ENCODE measurements around the gene GDPD3.
"Not testable (repeated sequence)": the region's sequence is repeated elsewhere in the genome, so short reads cannot be mapped to it uniquely, and the experiment has no call there.

GDPD3 gene

DNA sequence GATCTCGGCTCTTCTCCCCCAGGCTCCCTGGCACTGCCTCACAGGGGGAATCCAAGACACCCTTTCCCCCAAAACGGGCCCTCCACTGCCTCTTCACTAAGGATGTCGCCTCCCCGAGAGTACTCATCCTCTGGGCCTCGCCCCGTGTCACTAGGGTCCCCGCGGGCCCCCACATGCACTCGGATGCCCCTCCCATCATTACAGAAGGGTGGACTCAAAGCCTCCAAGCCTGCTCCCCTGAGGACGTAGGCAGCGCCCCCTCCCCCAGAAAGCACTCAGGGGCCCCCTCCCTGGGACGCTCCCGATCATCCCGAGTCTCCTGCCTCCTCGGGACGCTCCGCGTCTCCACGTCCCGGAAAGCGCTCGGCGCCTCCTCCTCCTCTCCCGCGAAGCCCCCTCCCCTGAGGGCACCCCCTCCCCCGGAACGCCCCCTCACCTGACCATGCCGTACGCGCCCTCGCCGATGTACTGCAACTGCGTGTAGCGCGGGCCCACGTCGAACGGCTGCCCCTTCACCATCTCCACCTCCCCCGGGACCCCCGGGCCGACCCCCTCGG, 9.3 kb upstream of the GDPD3 start:
- peak; percentile 6 for DNase-seq

DNA sequence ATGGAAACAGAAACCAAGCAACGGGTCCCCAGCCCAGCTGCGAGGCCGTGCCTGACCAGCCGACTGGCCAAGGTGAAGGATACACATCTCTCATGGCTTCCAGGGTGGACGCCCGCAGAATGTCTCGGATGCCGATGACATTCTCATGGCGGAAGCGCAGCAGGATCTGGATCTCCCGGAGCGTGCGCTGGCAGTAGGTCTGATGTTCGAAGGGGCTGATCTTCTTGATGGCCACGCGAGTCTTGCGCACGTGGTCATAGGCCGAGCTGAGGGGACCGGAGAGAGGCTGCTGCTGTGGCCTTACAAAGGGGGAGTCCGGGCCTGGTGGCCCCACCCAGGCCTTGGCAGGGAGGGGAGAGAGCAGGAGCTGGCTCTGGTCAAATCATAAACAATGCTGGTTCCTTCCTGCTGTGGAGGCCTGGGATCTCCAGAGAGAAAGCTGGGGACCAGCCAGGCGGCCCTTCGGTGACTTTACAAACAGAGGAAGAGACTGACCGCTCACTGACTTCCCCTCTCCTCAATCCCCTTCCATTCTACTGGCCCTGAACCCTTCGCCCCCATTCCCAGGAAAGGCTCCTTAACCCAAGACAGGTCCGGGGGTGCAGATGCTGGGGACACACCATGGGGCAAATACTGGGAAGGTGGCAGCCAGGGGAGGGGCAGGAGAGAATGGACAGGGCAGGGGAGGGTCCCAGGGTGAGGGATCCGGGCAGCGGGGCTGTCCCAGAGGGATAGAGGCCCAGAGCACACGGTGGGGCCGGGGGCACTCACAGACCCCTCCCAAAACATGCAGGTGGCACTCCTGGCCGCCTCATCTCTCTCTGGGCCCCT, 8.6 kb upstream of the GDPD3 start:
- DNase-seq, result no peak

GRCh38 chr16:30120340-30121105, 7.2 kb upstream of the GDPD3 start:
- no peak for DNase-seq

- no peak for DNase-seq
These were observed 6.1 kb upstream of the GDPD3 start for GRCh38 chr16:30119428-30119827.

GRCh38 chr16:30117768-30118167, 4.4 kb upstream of the GDPD3 start:
- DNase-seq, result no peak

GRCh38 chr16:30116291-30117207, 3.2 kb upstream of the GDPD3 start:
- no peak for DNase-seq

GRCh38 chr16:30115238-30115637, 1.9 kb upstream of the GDPD3 start:
- no peak for DNase-seq

- not testable (repeated sequence) for DNase-seq
These were observed 1.5 kb upstream of the GDPD3 start for GRCh38 chr16:30114833-30115232.

DNA sequence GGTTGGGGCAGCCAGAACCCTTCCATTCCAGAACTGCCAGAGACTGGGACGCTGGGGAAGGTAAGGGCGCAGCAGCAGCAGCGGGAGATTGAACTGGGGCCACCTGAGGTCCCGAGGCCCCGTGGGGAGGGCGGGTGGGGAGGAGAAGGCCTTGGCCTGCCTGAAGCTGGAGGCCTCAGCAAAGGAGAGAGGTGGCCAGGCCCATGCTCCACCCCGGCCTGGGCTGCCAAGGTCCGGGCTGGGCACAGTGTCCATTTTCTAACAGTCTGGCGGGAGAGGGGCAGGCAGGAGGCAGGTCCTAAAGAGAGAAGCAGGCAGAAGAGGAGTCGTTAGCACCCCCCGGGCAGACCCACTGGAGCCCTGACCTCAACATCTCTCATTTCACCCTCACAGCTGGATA, 1.1 kb upstream of the GDPD3 start:
- no peak for DNase-seq

DNA sequence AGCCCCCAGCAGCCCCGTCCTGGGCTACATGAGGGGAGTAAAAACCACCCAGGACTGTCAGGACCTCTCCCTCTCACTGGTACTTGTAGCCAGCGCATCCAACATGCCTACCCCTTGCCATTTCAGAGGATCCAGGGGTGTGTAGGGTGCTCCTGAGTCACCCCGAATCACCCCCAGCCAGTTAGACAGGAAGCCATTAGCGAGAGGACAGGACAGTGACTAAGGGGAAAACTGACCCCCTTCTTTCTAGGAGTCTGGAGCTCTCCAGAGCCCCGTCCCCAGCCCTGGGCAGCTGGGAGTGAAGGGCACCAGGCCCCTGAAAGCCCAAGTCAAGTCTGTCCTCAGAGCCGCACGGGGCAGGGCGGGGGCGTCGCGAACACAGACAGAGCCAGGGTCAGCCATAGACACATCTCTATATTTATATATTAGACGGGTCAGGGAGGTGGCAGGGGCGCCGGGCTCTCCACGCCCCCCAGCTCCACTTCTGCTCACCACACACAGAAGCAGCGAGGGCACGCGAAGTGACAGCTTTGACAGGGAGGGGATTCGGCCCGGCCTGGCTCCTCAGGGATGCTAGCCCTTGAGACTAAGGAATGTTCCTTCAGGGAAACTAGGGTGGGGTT, 485 bp upstream of the GDPD3 start:
- DNase-seq, result no peak

DNA sequence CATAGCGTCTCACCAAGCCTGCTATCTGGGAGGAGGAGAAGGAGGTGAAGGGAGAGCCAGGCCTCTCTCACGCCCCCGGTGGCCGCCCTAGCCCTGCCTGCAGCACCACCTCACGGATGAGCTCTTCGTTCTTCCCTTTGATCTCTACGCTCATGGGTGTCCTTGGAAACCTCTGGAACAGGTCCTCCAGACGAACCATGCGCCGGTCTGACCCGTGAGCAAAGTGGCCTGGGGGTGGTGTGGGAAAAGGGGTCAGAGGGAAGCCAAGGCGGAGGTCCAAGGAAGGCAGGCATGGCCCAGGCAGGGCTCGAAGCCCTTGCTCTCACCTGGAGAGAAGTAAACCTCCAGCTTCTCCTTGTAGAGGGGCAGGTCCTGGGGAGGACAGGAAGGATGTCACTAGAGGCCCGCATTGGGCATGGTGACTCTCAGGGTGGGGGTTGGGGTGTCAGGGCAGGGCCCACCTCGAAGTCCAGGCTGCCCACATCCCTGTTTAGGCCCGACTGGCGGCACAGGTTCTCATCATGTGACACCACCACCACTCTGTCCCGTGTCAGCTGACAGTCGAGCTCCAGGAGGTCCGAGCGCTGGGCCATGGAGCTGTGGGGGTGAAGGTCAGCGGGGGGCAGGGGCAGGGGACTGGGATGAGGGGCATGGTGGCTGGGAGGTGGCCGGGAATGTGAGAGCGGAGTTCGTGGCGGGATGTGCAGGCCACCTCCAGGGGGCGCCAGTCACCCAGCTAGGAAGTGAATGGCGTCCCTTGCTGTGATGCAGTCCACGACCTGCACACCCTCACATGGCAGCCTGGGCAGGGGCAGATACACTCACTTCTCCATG, 923 bp downstream of the GDPD3 start:
- DNase-seq, result peak; percentile 44

- DNase-seq, result peak; percentile 30
These were observed 2.7 kb downstream of the GDPD3 start for GRCh38 chr16:30110661-30111060.

GRCh38 chr16:30108059-30108850, 5.1 kb downstream of the GDPD3 start:
- DNase-seq, result no peak

- no peak for DNase-seq
These were observed 8.8 kb downstream of the GDPD3 start for GRCh38 chr16:30104492-30104891.

DNA sequence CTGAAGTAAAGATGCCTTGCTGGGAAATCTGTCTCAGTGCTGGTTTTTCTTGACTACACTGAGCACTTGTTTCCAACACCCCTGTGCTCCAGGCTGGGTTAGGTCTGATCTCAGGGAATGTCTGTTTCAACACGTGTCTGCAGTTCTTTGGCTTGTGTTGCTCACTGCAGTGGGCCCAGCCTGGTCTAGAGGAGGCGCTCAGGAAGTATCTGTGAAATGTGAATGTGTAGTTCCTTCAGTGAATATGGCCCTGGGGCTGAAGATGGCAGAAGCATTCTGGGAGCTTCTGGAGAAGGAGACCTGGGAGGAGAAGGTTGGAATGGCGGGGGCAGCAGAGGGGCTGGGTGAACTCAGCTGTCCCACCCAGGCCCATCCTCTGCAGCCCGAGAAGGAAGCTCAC, 9.2 kb downstream of the GDPD3 start:
- no peak for DNase-seq

- no peak for DNase-seq
These were observed 16.3 kb downstream of the GDPD3 start for GRCh38 chr16:30096862-30097563.

GRCh38 chr16:30096105-30096861, 17.1 kb downstream of the GDPD3 start, which contains the start of gene YPEL3:
YPEL3 (minus strand) TSS chr16:30096213; CDS start chr16:30095482, 731 bp downstream.
- DNase-seq, result peak; percentile 85

DNA sequence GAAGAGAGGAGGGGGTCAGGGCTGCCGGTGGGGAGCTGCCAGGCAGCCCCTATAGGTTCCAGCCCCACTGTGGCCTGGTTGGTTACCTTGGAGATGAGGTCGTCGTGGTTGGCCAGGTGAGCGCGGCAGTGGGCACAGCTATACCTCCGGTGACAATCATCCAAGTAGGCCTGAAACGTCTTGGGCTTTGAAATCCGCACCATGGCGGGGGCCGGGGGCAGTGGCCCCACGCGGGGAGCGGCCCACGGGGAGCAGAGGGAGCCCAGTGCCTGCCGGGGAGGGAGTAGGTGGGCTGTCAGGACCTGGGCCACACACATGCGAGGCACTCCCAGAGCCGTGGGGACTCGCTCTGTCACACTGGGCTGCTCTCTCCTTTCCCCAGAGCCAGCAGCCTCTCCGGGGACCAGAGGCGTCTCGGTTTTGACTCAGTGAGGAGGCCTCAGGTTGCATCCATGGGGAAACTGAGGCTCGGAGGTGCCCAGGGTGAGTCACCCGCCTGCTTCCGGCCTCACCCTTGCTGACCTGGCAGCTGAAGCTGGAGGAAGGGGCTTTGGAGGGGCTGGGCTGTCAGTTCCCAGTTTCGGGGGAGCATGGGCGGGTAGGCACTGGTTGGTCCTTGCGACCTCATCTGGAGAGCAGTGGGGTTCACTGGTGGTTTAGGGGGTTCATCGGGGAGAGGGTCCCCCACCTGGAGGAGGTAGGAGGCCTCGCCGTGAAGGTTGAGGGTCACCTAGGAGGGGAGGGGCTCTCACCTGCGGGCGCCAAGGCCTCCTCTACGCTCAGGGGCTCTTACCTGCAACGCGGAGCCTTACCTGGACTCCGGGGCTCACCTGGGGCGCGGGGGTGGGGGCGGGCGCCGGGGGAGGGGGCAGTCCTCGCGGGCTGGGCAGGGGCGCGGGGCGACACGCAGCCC, 17.9 kb downstream of the GDPD3 start:
- no peak for DNase-seq

Data from fibroblast of upper back skin (primary cell).